HEK293T (cell line): Measurements from ENCODE around the gene MBNL2.

Source experiments
- CTBP1 ChIP-seq: fragments of 450-650 bp; IDR thresholded peaks from 2 replicates; pipeline ENCODE4 v1.6.1; 2016; ENCODE audit warnings: borderline replicate concordance
- ELF4 ChIP-seq: fragments of 450-650 bp; IDR thresholded peaks from 2 replicates; pipeline ENCODE4 v1.6.1; 2017; ENCODE audit warnings: antibody characterized with exemption
- FOXM1 ChIP-seq: fragments of 450-650 bp; IDR thresholded peaks from 2 replicates; pipeline ENCODE4 v1.6.1; 2017; ENCODE audit warnings: mild to moderate bottlenecking, borderline replicate concordance
- LEF1 ChIP-seq: fragments of 450-650 bp; IDR thresholded peaks from 2 replicates; pipeline ENCODE4 v1.6.1; 2017; ENCODE audit warnings: mild to moderate bottlenecking, borderline replicate concordance
- PKNOX1 ChIP-seq: fragments of 450-650 bp; IDR thresholded peaks from 2 replicates; pipeline ENCODE4 v1.6.1; 2016
- SP1 ChIP-seq: fragments of 450-650 bp; IDR thresholded peaks from 2 replicates; pipeline ENCODE4 v1.6.1; 2017
- SUZ12 ChIP-seq: fragments of 450-650 bp; IDR thresholded peaks from 2 replicates; pipeline ENCODE4 v1.6.1; 2016; ENCODE audit warnings: mild to moderate bottlenecking

GRCh38 chr13:97337985-97338499, 115.9 kb downstream of the MBNL2 start:
- TF ChIP-seq ELF4: no peak
- TF ChIP-seq LEF1: no peak
- TF ChIP-seq CTBP1: no peak
- TF ChIP-seq SUZ12: no peak
- TF ChIP-seq PKNOX1: no peak
- no peak for TF ChIP-seq SP1
- no peak for TF ChIP-seq FOXM1
